Panc1 (cell line): ENCODE data around the gene DTNB. TPM values are rescaled to one million over a fixed set of nuclear protein-coding genes. Genes with fewer than 3 reads are reported as not detected.

Source experiments
- ATAC-seq: fragments of 200-7000 bp; cut with Tn5 transposase; 2 replicates; pipeline ENCODE4 v1.9.1; 2020; ENCODE audit warnings: mild to moderate bottlenecking, moderate library complexity
- BruUV-seq: library from RNA; stranded (reverse); fragments of 400-500 nt; replicated peaks from 2 replicates; lab custom pipeline; 2021; lab: Mats Ljungman, UMichigan
- CTCF ChIA-PET: fragments of 300-600 bp; sonication (Branson Sonifier 250); formaldehyde crosslinking; loops from one replicate; lab custom pipeline; 2022; ENCODE audit warnings: antibody characterized with exemption; lab: Charles Lee
- POLR2A ChIA-PET: fragments of 300-600 bp; sonication (Branson Sonifier 250); formaldehyde crosslinking; loops from one replicate; lab custom pipeline; 2022; ENCODE audit warnings: antibody characterized with exemption; lab: Charles Lee
- DNase-seq: peaks from one replicate; pipeline ENCODE4 v3.0.0-alpha.2; 2010; ENCODE audit warnings: low read depth, low spot score
- H3K27ac ChIP-seq: 2 replicates; pipeline ENCODE4 v1.5.1; 2011; ENCODE audit warnings: mild to moderate bottlenecking, low read length, inconsistent platforms
- H3K27me3 ChIP-seq: fragments of 200-500 bp; sonication (Bioruptor generic); 2 replicates; pipeline ENCODE4 v1.6.0; 2014; ENCODE audit warnings: low read length, inconsistent platforms; ENCODE audit not compliant: control insufficient read depth, insufficient read depth
- H3K36me3 ChIP-seq: fragments of 200-500 bp; sonication (Bioruptor generic); 2 replicates; pipeline ENCODE4 v1.5.1; 2014; ENCODE audit warnings: inconsistent platforms, mild to moderate bottlenecking, low read length, moderate library complexity; ENCODE audit not compliant: control insufficient read depth, insufficient read depth
- H3K4me1 ChIP-seq: 2 replicates; pipeline ENCODE4 v1.5.1; 2011; ENCODE audit warnings: inconsistent platforms, mild to moderate bottlenecking, low read length, moderate library complexity; ENCODE audit not compliant: control insufficient read depth, insufficient read depth
- H3K4me3 ChIP-seq, 2 experiments: 2 replicates each; pipeline ENCODE4 v1.5.1; 2011 to 2012; ENCODE audit warnings: low read depth in 2 of 2, low read length in 2 of 2, mild to moderate bottlenecking in 2 of 2, inconsistent platforms in 1 of 2, moderate library complexity in 1 of 2
- H3K9me3 ChIP-seq: fragments of 200-500 bp; sonication (Bioruptor generic); 2 replicates; pipeline ENCODE4 v1.5.1; 2014; ENCODE audit warnings: low read depth, mild to moderate bottlenecking, inconsistent platforms, low read length, moderate library complexity; ENCODE audit not compliant: control insufficient read depth, insufficient read depth
- CTCF ChIP-seq: fragments of 450-650 bp; IDR thresholded peaks from 2 replicates; pipeline ENCODE4 v1.5.1; 2017; ENCODE audit warnings: mild to moderate bottlenecking
- POLR2AphosphoS5 ChIP-seq: IDR thresholded peaks from 2 replicates; pipeline ENCODE4 v1.6.1; 2012; ENCODE audit warnings: mild to moderate bottlenecking, low read depth, low read length, moderate library complexity
- SIN3A ChIP-seq: IDR thresholded peaks from 2 replicates; pipeline ENCODE4 v1.6.1; 2012; ENCODE audit warnings: low read depth, mild to moderate bottlenecking, low read length, moderate library complexity, borderline replicate concordance; ENCODE audit not compliant: insufficient read depth
- TCF7L2 ChIP-seq: IDR thresholded peaks from 2 replicates; pipeline ENCODE4 v1.6.1; 2011; ENCODE audit warnings: mild to moderate bottlenecking, low read depth, low read length, inconsistent platforms
- in situ Hi-C: cut with HindIII; loops from 2 replicates; pipeline ENCODE4 v1.10.0; 2016; ENCODE audit warnings: low sequenced_read_pairs, low pct_unique_long_range_greater_than_20kb
- intact Hi-C: fragments of 100-400 bp; cut with micrococcal nuclease; formaldehyde crosslinking; loops from one replicate; pipeline ENCODE4 v1.10.0; 2022; ENCODE audit not compliant: unreplicated experiment
- total RNA-seq: library from RNA; stranded (reverse); gene quantifications from one replicate; pipeline ENCODE4 v1.2.1, GENCODE V29; 2021; ENCODE audit not compliant: unreplicated experiment
- TF ChIP-seq, protein P1 (sequence below), 2 experiments: IDR thresholded peaks; 2 replicates each; pipeline ENCODE4 v1.6.1; 2011 to 2012; ENCODE audit warnings: low read depth in 2 of 2, control low read depth in 1 of 2, low read length in 1 of 2, mild to moderate bottlenecking in 1 of 2, moderate library complexity in 1 of 2; ENCODE audit not compliant: insufficient read depth in 1 of 2

Gene DTNB
- total RNA-seq, 1 experiment from 2014 or later: 37.8 TPM

DNA sequence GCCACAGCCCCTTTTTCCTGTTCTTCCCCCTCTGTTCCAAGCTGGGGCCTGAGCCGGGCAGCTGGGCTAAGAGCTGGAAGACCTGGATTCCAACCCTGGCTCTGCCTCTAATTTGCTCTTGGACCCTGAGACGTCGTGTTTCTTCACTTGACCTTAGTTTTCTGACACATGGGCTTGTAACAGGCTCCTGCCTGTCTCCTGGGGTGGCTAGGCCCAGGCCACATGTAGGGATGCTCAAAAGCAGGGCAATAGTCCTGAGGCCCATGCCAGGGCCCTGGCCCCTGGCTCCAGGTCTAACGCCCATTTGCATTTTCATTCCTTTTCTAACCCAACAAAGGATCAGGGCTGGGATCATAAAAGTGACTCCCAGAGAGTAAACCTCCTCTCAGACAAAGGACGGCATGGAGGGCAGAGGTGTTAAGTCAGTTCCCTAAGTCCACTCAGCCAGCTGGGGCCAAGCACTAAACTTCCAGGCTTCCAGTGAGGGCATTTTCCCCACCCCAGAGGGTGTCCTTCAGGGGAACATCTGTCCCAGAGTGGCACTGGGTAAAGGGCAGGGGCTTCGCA is 315.0 kb downstream of the DTNB start:
- no peaks in the 10 kb centered on the region for H3K9me3 ChIP-seq
- POLR2A ChIA-PET: no interaction called here
- no peak overlapping the region for H3K27ac ChIP-seq
- H3K27me3 ChIP-seq: no peaks in the 10 kb centered on the region
- intact Hi-C loops: no loop called here
- peaks cover 7% of the 10 kb centered on the region for H3K4me1 ChIP-seq
- no peaks in the 10 kb centered on the region for H3K36me3 ChIP-seq
- no peak for ATAC-seq
- BruUV-seq: no TSS peak
- no peak overlapping the region for H3K4me3 ChIP-seq
- CTCF ChIA-PET: interaction anchor here (0.7 kb wide), 1 partner anchor 66 kb away, joined by 3 read pairs; no protein-coding TSS in a partner anchor
- TF ChIP-seq, protein P1, sequence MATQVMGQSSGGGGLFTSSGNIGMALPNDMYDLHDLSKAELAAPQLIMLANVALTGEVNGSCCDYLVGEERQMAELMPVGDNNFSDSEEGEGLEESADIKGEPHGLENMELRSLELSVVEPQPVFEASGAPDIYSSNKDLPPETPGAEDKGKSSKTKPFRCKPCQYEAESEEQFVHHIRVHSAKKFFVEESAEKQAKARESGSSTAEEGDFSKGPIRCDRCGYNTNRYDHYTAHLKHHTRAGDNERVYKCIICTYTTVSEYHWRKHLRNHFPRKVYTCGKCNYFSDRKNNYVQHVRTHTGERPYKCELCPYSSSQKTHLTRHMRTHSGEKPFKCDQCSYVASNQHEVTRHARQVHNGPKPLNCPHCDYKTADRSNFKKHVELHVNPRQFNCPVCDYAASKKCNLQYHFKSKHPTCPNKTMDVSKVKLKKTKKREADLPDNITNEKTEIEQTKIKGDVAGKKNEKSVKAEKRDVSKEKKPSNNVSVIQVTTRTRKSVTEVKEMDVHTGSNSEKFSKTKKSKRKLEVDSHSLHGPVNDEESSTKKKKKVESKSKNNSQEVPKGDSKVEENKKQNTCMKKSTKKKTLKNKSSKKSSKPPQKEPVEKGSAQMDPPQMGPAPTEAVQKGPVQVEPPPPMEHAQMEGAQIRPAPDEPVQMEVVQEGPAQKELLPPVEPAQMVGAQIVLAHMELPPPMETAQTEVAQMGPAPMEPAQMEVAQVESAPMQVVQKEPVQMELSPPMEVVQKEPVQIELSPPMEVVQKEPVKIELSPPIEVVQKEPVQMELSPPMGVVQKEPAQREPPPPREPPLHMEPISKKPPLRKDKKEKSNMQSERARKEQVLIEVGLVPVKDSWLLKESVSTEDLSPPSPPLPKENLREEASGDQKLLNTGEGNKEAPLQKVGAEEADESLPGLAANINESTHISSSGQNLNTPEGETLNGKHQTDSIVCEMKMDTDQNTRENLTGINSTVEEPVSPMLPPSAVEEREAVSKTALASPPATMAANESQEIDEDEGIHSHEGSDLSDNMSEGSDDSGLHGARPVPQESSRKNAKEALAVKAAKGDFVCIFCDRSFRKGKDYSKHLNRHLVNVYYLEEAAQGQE (IDR thresholded peaks at IDR 0.05; ENCODE audit: insufficient read depth in 1 of 2, low read depth in 2 of 2, low read length in 1 of 2): no peak
- TF ChIP-seq TCF7L2: no peak
- no peak for TF ChIP-seq SIN3A
- TF ChIP-seq POLR2AphosphoS5: no peak
- TF ChIP-seq CTCF: no peak
- no peak for DNase-seq
- in situ Hi-C loops: no loop called here

DNA sequence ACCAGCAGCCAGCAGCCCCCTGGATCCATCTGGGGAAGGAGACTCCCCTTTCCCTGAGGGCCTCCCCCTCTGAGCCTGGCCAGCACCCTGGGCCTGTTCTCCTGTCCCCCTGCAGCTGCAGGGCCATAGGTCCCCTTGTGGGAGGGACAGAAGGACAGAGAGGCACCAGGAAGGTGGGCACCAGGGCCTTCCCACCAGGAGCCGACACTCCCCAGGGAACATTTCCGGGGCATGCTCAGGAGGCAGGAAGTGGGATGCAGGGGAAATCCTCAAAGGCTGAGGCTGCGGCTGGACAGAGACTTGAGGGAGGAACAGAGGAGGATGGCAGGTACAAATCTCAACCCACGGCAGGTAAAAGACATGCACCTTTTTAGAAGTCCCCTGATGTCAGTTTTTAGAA is 317.3 kb downstream of the DTNB start:
- no TSS peak for BruUV-seq
- ChIA-PET CTCF (no interaction called here), POLR2A (no interaction called here)
- Histone ChIP-seq H3K36me3 (no peaks in the 10 kb centered on the region), H3K27ac (no peak overlapping the region), H3K4me3 (no peak overlapping the region), H3K9me3 (no peaks in the 10 kb centered on the region), H3K4me1 (no peaks in the 10 kb centered on the region), H3K27me3 (no peaks in the 10 kb centered on the region; the same call in 1 of the 2 replicates)
- TF ChIP-seq TCF7L2 (no peak), POLR2AphosphoS5 (no peak), CTCF (no peak), SIN3A (no peak)
- TF ChIP-seq, protein P1 (IDR thresholded peaks at IDR 0.05; ENCODE audit: insufficient read depth in 1 of 2, low read depth in 2 of 2, low read length in 1 of 2): no peak
- ATAC-seq (no peak), DNase-seq (no peak)
- intact Hi-C loops (no loop called here), in situ Hi-C loops (no loop called here)
